ENCODE results near the gene SLC7A10.

SLC7A10 gene

GRCh38 chr19:33225458-33225926 lies at the start of gene SLC7A10:
TSS of gene SLC7A10 (minus strand) at chr19:33225850. CDS start at chr19:33225703, 147 bp downstream.
- DNase-seq = no peak

DNA sequence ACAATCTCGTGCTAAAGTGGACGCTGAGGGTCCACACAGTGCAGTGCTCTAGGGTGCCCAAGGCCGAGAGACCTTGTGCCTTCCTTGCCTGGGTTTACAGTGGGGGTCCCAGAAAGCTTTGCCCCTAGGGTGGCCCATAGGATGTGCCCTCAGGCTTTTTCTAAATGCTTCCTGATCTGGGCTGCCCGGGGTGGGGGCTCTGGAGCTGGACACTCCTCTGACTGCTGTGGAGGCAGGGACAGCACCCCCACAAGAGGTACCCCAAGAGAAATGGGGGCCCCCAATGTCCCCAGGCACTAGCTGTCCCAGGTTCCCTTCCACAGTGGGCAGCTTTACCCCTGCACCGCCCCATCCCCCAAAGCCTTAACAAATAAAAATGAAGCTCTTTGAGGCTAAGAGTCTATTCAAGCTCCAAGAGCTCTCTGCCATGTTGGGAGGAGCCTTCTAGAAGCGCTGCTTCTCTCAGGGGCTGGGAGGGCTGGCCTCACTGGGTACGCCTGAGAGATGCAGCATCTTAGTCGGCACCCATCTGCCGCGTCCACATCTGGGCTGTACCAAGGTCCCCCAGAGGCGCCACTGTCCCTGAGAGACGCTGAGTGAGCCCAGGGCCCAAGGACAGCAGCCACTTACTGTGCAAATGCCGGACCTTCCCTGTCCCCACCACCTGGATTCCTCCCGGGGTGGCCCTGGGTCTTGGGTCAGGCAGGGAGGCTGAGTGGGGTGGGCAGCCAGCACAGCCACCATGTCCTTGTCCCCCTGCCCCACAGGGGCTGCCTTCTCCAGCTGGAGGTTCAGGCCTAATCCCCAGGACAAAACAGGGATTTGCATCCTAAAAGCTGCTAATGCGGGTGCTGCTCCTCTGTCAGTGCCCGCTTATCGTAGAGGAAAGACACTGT lies 49.3 kb upstream of the SLC7A10 start:
- no peak for DNase-seq

- DNase-seq = peak; percentile 33
Observed at GRCh38 chr19:33273881-33274662, 48.4 kb upstream of the SLC7A10 start.

DNA sequence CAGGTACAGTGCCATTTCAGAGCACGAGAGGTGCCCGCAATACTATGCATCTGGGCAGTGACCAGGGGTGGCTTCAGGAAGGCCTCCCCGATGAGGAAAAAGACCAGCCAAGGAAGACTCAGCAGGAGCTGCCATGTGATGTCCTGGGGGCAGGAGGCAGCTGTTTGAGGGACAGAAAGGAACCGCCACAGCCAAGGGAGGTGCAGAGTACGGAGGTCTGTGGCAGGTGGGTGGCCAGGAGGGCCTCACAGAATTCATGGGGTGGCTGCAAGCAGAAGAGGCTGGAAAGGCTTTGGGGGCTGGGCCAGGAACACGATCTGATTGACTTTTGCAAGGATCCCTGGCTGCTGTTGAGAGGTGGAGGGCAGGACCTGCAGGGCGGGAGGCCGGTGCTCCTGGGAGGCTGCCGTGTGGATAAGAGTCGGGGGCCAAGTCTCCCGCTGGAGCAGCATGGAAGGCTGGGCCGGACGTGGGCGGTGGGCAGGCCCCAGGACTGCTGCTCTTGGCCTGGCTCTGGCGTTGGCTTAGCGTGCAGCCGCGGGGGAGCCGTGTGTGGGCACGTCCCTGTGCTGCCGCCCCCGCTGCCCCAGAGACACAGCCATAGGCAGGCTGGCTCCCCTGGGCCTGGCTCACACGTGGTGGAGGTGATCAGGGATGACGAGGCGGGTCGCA lies 47.6 kb upstream of the SLC7A10 start:
- DNase-seq = no peak

- no peak for DNase-seq
Observed at GRCh38 chr19:33271246-33272021, 45.8 kb upstream of the SLC7A10 start.

GRCh38 chr19:33270769-33271168 lies 45.1 kb upstream of the SLC7A10 start:
- DNase-seq = no peak

- DNase-seq = no peak
Observed at GRCh38 chr19:33269016-33269415, 43.4 kb upstream of the SLC7A10 start.

GRCh38 chr19:33268162-33268991 lies 42.7 kb upstream of the SLC7A10 start:
- no peak for DNase-seq

DNA sequence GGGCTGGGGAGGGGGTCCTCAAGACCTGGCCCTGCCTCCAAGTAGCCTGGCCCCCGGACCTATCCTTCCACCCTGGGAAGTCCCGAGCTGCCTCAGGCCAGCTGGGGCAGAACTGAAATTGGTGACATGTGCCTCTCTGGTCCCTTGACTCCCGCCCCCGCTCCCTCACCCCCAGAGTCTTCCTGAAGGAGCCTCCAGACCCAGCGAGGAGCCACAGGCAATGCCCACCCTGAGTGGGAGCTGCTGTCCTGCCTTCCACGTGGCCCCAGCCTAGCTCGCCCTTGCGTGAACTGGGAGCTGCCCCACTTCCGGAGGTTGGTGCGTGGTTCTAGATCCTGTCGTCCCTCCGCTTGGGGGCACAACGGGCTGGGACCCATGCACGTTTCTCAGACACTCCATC lies 42.1 kb upstream of the SLC7A10 start:
- DNase-seq = no peak

GRCh38 chr19:33266974-33267484 lies 41.4 kb upstream of the SLC7A10 start:
- DNase-seq = no peak

- DNase-seq = no peak
Observed at GRCh38 chr19:33264881-33265445, 39.3 kb upstream of the SLC7A10 start.

- no peak for DNase-seq
Observed at GRCh38 chr19:33263325-33264023, 37.8 kb upstream of the SLC7A10 start.

DNA sequence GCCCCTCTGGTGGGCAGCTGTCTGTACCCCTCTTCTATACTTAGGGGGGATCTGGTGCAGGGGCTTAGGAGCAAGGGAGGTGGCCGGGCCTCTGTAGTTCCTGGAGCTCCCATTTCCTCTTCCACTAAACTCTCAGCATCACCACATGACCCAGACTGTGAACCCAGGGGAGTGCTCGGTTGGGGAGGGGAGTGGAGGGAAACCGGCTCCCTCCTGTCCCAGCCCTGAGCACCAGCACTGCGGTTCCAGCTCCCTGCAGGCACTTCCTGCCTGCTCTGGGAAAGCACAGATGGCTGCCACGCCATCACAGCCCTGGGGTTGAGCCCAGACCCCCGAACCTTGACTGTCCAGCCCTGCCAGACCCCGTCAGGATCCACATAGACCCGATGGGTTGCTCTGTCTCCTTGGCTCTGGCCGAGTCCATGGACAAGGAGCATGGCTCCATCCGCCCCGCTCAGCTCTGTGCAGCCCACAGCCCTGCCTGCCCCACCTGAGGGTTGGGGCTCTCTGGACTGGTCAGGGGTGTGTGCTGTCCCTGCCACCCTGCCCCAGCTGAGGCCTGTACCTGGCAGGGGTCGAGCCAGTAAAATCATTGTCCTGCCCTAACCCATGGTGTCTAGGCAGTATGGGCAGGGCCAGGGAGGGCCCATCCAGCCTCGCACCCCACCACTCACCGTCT lies 36.0 kb upstream of the SLC7A10 start:
- DNase-seq = no peak

DNA sequence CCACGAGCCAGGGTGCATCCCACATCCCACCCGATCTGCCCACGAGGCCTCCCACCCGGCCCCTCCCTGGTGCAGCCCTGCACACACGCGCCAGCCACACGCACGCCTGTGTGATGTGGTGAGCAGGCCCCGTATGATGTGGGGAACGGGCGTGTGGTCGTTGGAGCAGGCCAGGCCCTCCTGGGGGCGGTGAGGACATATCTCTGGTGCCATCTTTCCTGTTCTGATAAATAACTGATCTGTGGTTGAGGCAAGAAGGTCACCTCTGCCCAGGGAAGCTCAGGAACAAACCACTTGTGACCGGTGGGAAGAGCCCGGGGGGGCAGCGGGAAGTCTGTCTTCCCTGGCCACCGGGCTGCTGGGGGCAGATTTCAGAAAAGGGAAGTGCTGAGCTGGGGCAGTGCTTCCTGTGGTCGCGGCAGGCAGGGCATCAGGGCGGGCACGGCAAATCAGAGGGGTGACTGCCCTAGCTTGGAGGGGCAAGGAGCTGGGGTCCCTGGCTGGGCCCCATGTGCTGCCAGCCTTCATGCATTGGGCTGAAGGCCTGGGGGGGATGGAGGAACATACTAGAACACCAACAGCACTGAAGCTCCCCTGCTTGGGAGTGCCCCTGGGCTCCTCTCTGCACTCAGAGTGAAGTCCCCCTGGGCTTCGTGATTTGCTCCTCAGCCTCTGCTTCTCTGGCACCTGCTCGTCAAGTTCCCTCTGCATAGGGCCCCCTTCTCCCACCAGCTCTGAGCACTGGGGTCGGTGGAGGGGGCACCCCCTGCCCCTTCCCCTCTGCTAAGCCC lies 35.2 kb upstream of the SLC7A10 start:
- DNase-seq = no peak

- no peak for DNase-seq
Observed at GRCh38 chr19:33259539-33259938, 33.9 kb upstream of the SLC7A10 start.

GRCh38 chr19:33257828-33258227 lies 32.2 kb upstream of the SLC7A10 start:
- DNase-seq = no peak

- DNase-seq = no peak
Observed at GRCh38 chr19:33256261-33256660, 30.6 kb upstream of the SLC7A10 start.

DNA sequence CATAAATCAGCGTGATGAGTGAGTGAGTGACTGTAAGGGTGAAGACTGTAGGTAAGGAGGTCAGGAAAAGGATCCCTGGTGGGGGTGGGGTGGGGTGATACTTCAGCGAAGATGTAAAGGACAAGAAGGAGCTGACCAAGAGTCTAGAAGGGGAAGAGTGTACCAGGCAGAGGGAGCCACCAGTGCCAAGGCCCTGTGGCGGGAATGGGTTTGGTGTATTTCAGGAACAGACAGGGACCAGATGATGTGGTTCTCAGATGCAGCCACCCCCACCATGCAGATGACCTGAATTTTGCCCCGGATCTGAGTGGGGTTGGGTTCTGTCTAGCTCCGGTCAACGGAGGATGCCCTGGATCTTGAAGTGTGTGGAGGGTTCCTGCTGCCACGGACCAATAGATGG lies 30.1 kb upstream of the SLC7A10 start:
- DNase-seq = no peak
